ENCODE results near the gene PSMD7. TPM values are rescaled to one million over a fixed set of nuclear protein-coding genes. Genes with fewer than 3 reads are reported as not detected.

PSMD7 gene
- total and polyA plus RNA-seq, 2 of the 4 experiments (the other 2 are of a cell fraction): 80.8 to 98.3 TPM

- Histone ChIP-seq H3K56ac (ENCODE audit: extremely low read depth, insufficient read depth, low read length) (no peak overlapping the region), H4K20me1 (ENCODE audit: insufficient read depth, low read length) (peaks cover 3% of the 10 kb centered on the region; the same call in 1 of the 2 replicates), H3K18ac (ENCODE audit: low read depth, low read length) (no peak overlapping the region), H3K4me3 (ENCODE audit: insufficient read depth, low read depth, low read length) (no peak overlapping the region), H4K91ac (ENCODE audit: insufficient read depth, low read depth, low read length) (no peak overlapping the region), H3K9me1 (ENCODE audit: insufficient read depth, low read length) (no peaks in the 10 kb centered on the region), H3K4me2 (ENCODE audit: low read depth, low read length) (no peak overlapping the region), H2BK5ac (ENCODE audit: low read depth, low read length, poor library complexity, severe bottlenecking) (no peak overlapping the region), H3K4me1 (ENCODE audit: control insufficient read depth, insufficient read depth, low read length) (no peaks in the 10 kb centered on the region), H3K79me1 (ENCODE audit: low read depth in 1 of 2, low read length in 2 of 2) (peaks cover 7 to 8% of the 10 kb centered on the region in 2 experiments; a peak in 2 of 4 replicates), H2BK120ac (ENCODE audit: low read depth, low read length) (no peak overlapping the region), H2AFZ (replicated peaks; ENCODE audit: low read length, poor library complexity) (no peak overlapping the region), H2BK20ac (ENCODE audit: low read depth, low read length) (no peak overlapping the region), H2BK15ac (ENCODE audit: low read depth, low read length) (no peak overlapping the region), H4K8ac (ENCODE audit: low read depth in 2 of 2, low read length in 2 of 2) (no peak overlapping the region), H3K23ac (ENCODE audit: low read depth, low read length) (no peak overlapping the region), H3K9me3 (ENCODE audit: control insufficient read depth, insufficient read depth, low read length) (no peaks in the 10 kb centered on the region), H2AK9ac (replicated peaks; ENCODE audit: low read depth, low read length, poor library complexity) (no peak overlapping the region), H3K36me3 (ENCODE audit: control insufficient read depth, insufficient read depth, low read length) (peaks cover 35% of the 10 kb centered on the region), H2AK5ac (ENCODE audit: low read depth, low read length) (no peak overlapping the region), H3K27me3 (ENCODE audit: control insufficient read depth, insufficient read depth, low read length) (no peaks in the 10 kb centered on the region), H3K27ac (ENCODE audit: insufficient read depth, low read length) (no peak overlapping the region), H3K4ac (ENCODE audit: low read depth, low read length) (no peak overlapping the region), H4K5ac (ENCODE audit: low read depth, low read length) (no peak overlapping the region), H3K9ac (ENCODE audit: low read depth, low read length) (no peak overlapping the region), H3K14ac (replicated peaks; ENCODE audit: low read depth, low read length) (no peak overlapping the region)
- in situ Hi-C loops (cut with MboI; ENCODE audit: low sequenced_read_pairs) (loop anchor here (10.0 kb wide), 1 partner anchor 127 kb away; no protein-coding TSS in a partner anchor), dilution Hi-C loops (cut with HindIII; ENCODE audit: low sequenced_read_pairs, unreplicated experiment) (no loop called here), intact Hi-C loops (cut with micrococcal nuclease) (no loop called here)
- no TSS peak for BruUV-seq (replicated peaks)
- DNase-seq: no peak
- TF ChIP-seq MXI1 (IDR thresholded peaks at IDR 0.05; ENCODE audit: borderline replicate concordance, low read depth, low read length) (no peak), MAZ (IDR thresholded peaks at IDR 0.05; ENCODE audit: borderline replicate concordance, low read depth, low read length) (no peak), POLR2A (IDR thresholded peaks at IDR 0.05; ENCODE audit: low read depth, low read length) (no peak), RFX5 (IDR thresholded peaks at IDR 0.05; ENCODE audit: low read depth, low read length) (no peak), SMC3 (IDR thresholded peaks at IDR 0.05; ENCODE audit: low read depth, low read length) (no peak), RCOR1 (IDR thresholded peaks at IDR 0.05; ENCODE audit: insufficient replicate concordance, low read length) (no peak), MAFK (IDR thresholded peaks at IDR 0.05; ENCODE audit: low read depth, low read length) (no peak)
- TF ChIP-seq, protein P1, sequence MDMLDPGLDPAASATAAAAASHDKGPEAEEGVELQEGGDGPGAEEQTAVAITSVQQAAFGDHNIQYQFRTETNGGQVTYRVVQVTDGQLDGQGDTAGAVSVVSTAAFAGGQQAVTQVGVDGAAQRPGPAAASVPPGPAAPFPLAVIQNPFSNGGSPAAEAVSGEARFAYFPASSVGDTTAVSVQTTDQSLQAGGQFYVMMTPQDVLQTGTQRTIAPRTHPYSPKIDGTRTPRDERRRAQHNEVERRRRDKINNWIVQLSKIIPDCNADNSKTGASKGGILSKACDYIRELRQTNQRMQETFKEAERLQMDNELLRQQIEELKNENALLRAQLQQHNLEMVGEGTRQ (IDR thresholded peaks at IDR 0.05; ENCODE audit: low read depth, low read length): no peak
- ChIA-PET CTCF (no interaction called here), POLR2A (ENCODE audit: unreplicated experiment) (no interaction called here)
- ATAC-seq (ENCODE audit: low read depth): no peak
- 90% methylated on average over 5 of the region's 6 CpGs; no CpG with 5 or more reads in 1 of the 2 experiments for WGBS, 2 experiments (ENCODE audit: extremely low coverage in 2 of 2, insufficient read length in 1 of 2)
Observed at GRCh38 chr16:74307383-74307782, 10.8 kb downstream of the PSMD7 start.
